Brain microvascular endothelial cell (primary cell): ENCODE results near the gene CUEDC2.
A peak's percentile ranks its signal among the peaks of the same experiment; 100 is the strongest.

Experiments used
- DNase-seq: peaks from one replicate; pipeline ENCODE4 v3.0.0-alpha.2; 2020
- H3K27ac ChIP-seq: fragments of 250-450 bp; sonication (Bioruptor Pico); 2 replicates; pipeline ENCODE4 v1.5.1; 2020; ENCODE audit warnings: mild to moderate bottlenecking, moderate library complexity
- H3K27me3 ChIP-seq: fragments of 250-450 bp; sonication (Bioruptor Pico); replicated peaks from 2 replicates; pipeline ENCODE4 v1.5.1; 2020; ENCODE audit warnings: mild to moderate bottlenecking
- H3K36me3 ChIP-seq: fragments of 250-450 bp; sonication (Bioruptor Pico); replicated peaks from 2 replicates; pipeline ENCODE4 v1.5.1; 2020; ENCODE audit warnings: mild to moderate bottlenecking
- H3K4me3 ChIP-seq: 2 replicates; pipeline ENCODE4 v1.5.1; 2011; ENCODE audit warnings: low read depth, mild to moderate bottlenecking, control low read depth, low read length, moderate library complexity
- CTCF ChIP-seq: IDR thresholded peaks from 2 replicates; pipeline ENCODE4 v1.5.1; 2011; ENCODE audit warnings: low read depth, mild to moderate bottlenecking, moderate library complexity, low read length, control low read depth, inconsistent platforms; ENCODE audit errors: missing control alignments
- in situ Hi-C: cut with HindIII; loops from 2 replicates; pipeline ENCODE4 v1.10.0; 2017; ENCODE audit warnings: low sequenced_read_pairs, low pct_ligation_motif_present

The CUEDC2 gene

GRCh38 chr10:102425444-102425843, 6.9 kb downstream of the CUEDC2 start:
- no peak for DNase-seq
- Histone ChIP-seq H3K27me3 (no peaks in the 10 kb centered on the region), H3K27ac (no peak overlapping the region), H3K36me3 (peaks cover 7% of the 10 kb centered on the region), H3K4me3 (no peak overlapping the region)
- in situ Hi-C loops = no loop called here
- no peak for TF ChIP-seq CTCF

GRCh38 chr10:102424916-102425315, 7.5 kb downstream of the CUEDC2 start:
- Histone ChIP-seq H3K36me3 (peaks cover 7% of the 10 kb centered on the region), H3K27ac (no peak overlapping the region), H3K27me3 (no peaks in the 10 kb centered on the region), H3K4me3 (no peak overlapping the region)
- in situ Hi-C loops = no loop called here
- DNase-seq = no peak
- TF ChIP-seq CTCF = no peak

GRCh38 chr10:102424145-102424544, 8.2 kb downstream of the CUEDC2 start:
- H3K27me3 ChIP-seq = peaks cover 1% of the 10 kb centered on the region
- H3K4me3 ChIP-seq = no peak overlapping the region
- DNase-seq = no peak
- TF ChIP-seq CTCF = no peak
- peaks cover 7% of the 10 kb centered on the region for H3K36me3 ChIP-seq
- in situ Hi-C loops = no loop called here
- no peak overlapping the region for H3K27ac ChIP-seq

DNA sequence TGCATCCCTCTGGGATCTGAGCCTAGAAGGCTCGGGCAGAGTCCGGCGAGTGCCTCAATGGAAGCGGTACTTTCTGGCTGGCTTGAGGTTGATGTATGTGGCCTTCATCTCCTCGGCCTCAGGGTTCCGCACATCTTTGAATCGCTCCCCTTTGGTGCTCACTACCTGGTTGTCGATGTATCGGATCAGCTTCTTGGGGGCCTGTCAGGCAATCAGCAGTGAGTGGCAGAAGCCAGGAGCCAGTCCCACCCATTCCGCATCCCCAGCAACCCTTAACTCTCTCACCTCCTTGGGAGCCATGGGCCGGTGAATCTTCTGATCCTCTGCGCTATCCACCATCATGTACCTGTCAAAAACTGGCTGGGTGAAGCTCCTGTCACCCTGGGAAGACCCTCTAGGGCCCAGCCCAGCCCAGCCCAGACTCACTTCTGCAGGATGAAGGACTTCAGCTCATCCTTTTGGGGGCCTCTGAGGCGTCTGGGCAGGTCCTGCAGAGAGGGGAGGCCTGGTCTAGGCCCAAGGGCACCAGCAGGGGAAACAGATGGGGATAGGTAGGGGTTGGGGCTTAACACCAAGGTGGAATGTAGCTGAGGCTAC, 8.9 kb downstream of the CUEDC2 start:
- H3K27ac ChIP-seq = no peak overlapping the region
- no peak for TF ChIP-seq CTCF
- no peak overlapping the region for H3K4me3 ChIP-seq
- in situ Hi-C loops = no loop called here
- H3K27me3 ChIP-seq = peaks cover 5% of the 10 kb centered on the region
- no peak for DNase-seq
- H3K36me3 ChIP-seq = peaks cover 7% of the 10 kb centered on the region

DNA sequence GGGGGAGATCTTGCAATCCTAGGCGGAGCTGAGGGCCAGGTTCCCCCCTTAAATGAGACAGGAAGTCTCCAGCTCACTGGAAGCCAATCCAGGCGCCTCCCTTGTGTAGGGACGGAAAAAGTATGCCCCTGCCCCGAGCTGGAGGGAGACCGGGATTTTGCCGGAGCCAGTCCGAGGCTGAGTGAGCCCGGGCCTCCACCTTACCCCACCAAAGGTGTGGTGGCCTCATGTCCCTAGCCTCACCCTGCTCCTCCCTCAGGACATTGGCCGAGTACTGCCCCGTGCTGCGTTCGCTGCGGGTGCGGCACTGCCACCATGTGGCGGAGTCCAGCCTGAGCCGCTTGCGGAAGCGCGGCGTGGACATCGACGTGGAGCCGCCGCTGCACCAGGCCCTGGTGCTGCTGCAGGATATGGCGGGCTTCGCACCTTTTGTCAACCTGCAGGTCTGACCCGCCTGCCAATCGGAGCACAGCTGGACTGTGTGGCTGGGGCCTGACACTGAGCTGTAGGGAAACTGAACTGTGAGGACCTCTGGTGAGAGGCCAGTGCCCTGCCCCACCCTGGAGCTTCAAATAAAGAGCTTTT, 9.7 kb downstream of the CUEDC2 start:
- Histone ChIP-seq H3K4me3 (peak overlapping the region; percentile 87), H3K27me3 (peaks cover 7% of the 10 kb centered on the region), H3K27ac (no peak overlapping the region), H3K36me3 (peaks cover 7% of the 10 kb centered on the region)
- peak; percentile 91 for TF ChIP-seq CTCF
- in situ Hi-C loops = no loop called here
- DNase-seq = peak; percentile 45
